ENCODE data around the gene RSPO3. TPM values are rescaled to one million over a fixed set of nuclear protein-coding genes. Genes with fewer than 3 reads are reported as not detected.

RSPO3 gene
- polyA plus RNA-seq, 1 donor = 4.8 TPM

- H3K27ac ChIP-seq (ENCODE audit: low read length) = no peak overlapping the region
- DNase-seq = no peak
- H3K36me3 ChIP-seq (ENCODE audit: control insufficient read depth, insufficient read depth, low read length) = no peaks in the 10 kb centered on the region
- no peaks in the 10 kb centered on the region for H3K27me3 ChIP-seq (ENCODE audit: control insufficient read depth, insufficient read depth, low read length)
- no peaks in the 10 kb centered on the region for H3K9me3 ChIP-seq (ENCODE audit: control insufficient read depth, low read depth, low read length)
- WGBS (ENCODE audit: insufficient coverage, low lambda C conversion rate) = no CpG with 5 or more reads among the region's 2 CpGs
- no peaks in the 10 kb centered on the region for H3K4me1 ChIP-seq (ENCODE audit: control insufficient read depth, insufficient read depth, low read length)
- no peak overlapping the region for H3K4me3 ChIP-seq (ENCODE audit: low read length)
These were observed 29.1 kb downstream of the RSPO3 start for GRCh38 chr6:127147534-127147933.

GRCh38 chr6:127148511-127148910, 30.0 kb downstream of the RSPO3 start:
- H3K4me1 ChIP-seq (ENCODE audit: control insufficient read depth, insufficient read depth, low read length) = no peaks in the 10 kb centered on the region
- DNase-seq = no peak
- 83% methylated on average over 1 of the region's 3 CpGs for WGBS (ENCODE audit: insufficient coverage, low lambda C conversion rate)
- H3K36me3 ChIP-seq (ENCODE audit: control insufficient read depth, insufficient read depth, low read length) = no peaks in the 10 kb centered on the region
- H3K9me3 ChIP-seq (ENCODE audit: control insufficient read depth, low read depth, low read length) = no peaks in the 10 kb centered on the region
- H3K4me3 ChIP-seq (ENCODE audit: low read length) = no peak overlapping the region
- H3K27ac ChIP-seq (ENCODE audit: low read length) = no peak overlapping the region
- H3K27me3 ChIP-seq (ENCODE audit: control insufficient read depth, insufficient read depth, low read length) = no peaks in the 10 kb centered on the region

- no CpG with 5 or more reads among the region's 3 CpGs for WGBS (ENCODE audit: insufficient coverage, low lambda C conversion rate)
- H3K4me3 ChIP-seq (ENCODE audit: low read length) = no peak overlapping the region
- no peak for DNase-seq
These were observed 36.0 kb downstream of the RSPO3 start for GRCh38 chr6:127154509-127154908.

GRCh38 chr6:127160484-127160883, 42.0 kb downstream of the RSPO3 start:
- no CpG with 5 or more reads among the region's 1 CpG for WGBS (ENCODE audit: insufficient coverage, low lambda C conversion rate)
- Histone ChIP-seq H3K27me3 (ENCODE audit: control insufficient read depth, insufficient read depth, low read length) (no peaks in the 10 kb centered on the region), H3K4me1 (ENCODE audit: control insufficient read depth, insufficient read depth, low read length) (no peaks in the 10 kb centered on the region), H3K4me3 (ENCODE audit: low read length) (no peak overlapping the region), H3K9me3 (ENCODE audit: control insufficient read depth, low read depth, low read length) (no peaks in the 10 kb centered on the region), H3K27ac (ENCODE audit: low read length) (no peak overlapping the region), H3K36me3 (ENCODE audit: control insufficient read depth, insufficient read depth, low read length) (no peaks in the 10 kb centered on the region)
- DNase-seq = no peak

More at GRCh38 chr6:127154509-127154908, 36.0 kb downstream of the RSPO3 start:
- no peaks in the 10 kb centered on the region for H3K36me3 ChIP-seq (ENCODE audit: control insufficient read depth, insufficient read depth, low read length)
- no peak overlapping the region for H3K27ac ChIP-seq (ENCODE audit: low read length)
- no peaks in the 10 kb centered on the region for H3K4me1 ChIP-seq (ENCODE audit: control insufficient read depth, insufficient read depth, low read length)
- no peaks in the 10 kb centered on the region for H3K9me3 ChIP-seq (ENCODE audit: control insufficient read depth, low read depth, low read length)
- H3K27me3 ChIP-seq (ENCODE audit: control insufficient read depth, insufficient read depth, low read length) = no peaks in the 10 kb centered on the region

GRCh38 chr6:127162836-127163235, 44.4 kb downstream of the RSPO3 start:
- H3K4me3 ChIP-seq (ENCODE audit: low read length) = no peak overlapping the region
- H3K36me3 ChIP-seq (ENCODE audit: control insufficient read depth, insufficient read depth, low read length) = no peaks in the 10 kb centered on the region
- WGBS (ENCODE audit: insufficient coverage, low lambda C conversion rate) = 63% methylated on average over 1 of the region's 3 CpGs
- no peaks in the 10 kb centered on the region for H3K9me3 ChIP-seq (ENCODE audit: control insufficient read depth, low read depth, low read length)
- DNase-seq = no peak
- no peak overlapping the region for H3K27ac ChIP-seq (ENCODE audit: low read length)
- no peaks in the 10 kb centered on the region for H3K27me3 ChIP-seq (ENCODE audit: control insufficient read depth, insufficient read depth, low read length)
- H3K4me1 ChIP-seq (ENCODE audit: control insufficient read depth, insufficient read depth, low read length) = no peaks in the 10 kb centered on the region

- DNase-seq = no peak
- no peaks in the 10 kb centered on the region for H3K36me3 ChIP-seq (ENCODE audit: control insufficient read depth, insufficient read depth, low read length)
- no peaks in the 10 kb centered on the region for H3K4me1 ChIP-seq (ENCODE audit: control insufficient read depth, insufficient read depth, low read length)
- WGBS (ENCODE audit: insufficient coverage, low lambda C conversion rate) = 80% methylated on average over 1 of the region's 3 CpGs
- no peaks in the 10 kb centered on the region for H3K27me3 ChIP-seq (ENCODE audit: control insufficient read depth, insufficient read depth, low read length)
- no peak overlapping the region for H3K27ac ChIP-seq (ENCODE audit: low read length)
- H3K9me3 ChIP-seq (ENCODE audit: control insufficient read depth, low read depth, low read length) = no peaks in the 10 kb centered on the region
- no peak overlapping the region for H3K4me3 ChIP-seq (ENCODE audit: low read length)
These were observed 45.6 kb downstream of the RSPO3 start for GRCh38 chr6:127164036-127164435.

GRCh38 chr6:127164565-127164964, 46.1 kb downstream of the RSPO3 start:
- no CpG with 5 or more reads among the region's 2 CpGs for WGBS (ENCODE audit: insufficient coverage, low lambda C conversion rate)
- H3K4me1 ChIP-seq (ENCODE audit: control insufficient read depth, insufficient read depth, low read length) = no peaks in the 10 kb centered on the region
- H3K27me3 ChIP-seq (ENCODE audit: control insufficient read depth, insufficient read depth, low read length) = no peaks in the 10 kb centered on the region
- no peak overlapping the region for H3K27ac ChIP-seq (ENCODE audit: low read length)
- H3K9me3 ChIP-seq (ENCODE audit: control insufficient read depth, low read depth, low read length) = no peaks in the 10 kb centered on the region
- DNase-seq = no peak
- H3K36me3 ChIP-seq (ENCODE audit: control insufficient read depth, insufficient read depth, low read length) = no peaks in the 10 kb centered on the region
- H3K4me3 ChIP-seq (ENCODE audit: low read length) = no peak overlapping the region

GRCh38 chr6:127173156-127173940, 54.9 kb downstream of the RSPO3 start:
- DNase-seq = no peak
- Histone ChIP-seq H3K4me1 (ENCODE audit: control insufficient read depth, insufficient read depth, low read length) (no peaks in the 10 kb centered on the region), H3K27me3 (ENCODE audit: control insufficient read depth, insufficient read depth, low read length) (no peaks in the 10 kb centered on the region), H3K9me3 (ENCODE audit: control insufficient read depth, low read depth, low read length) (no peaks in the 10 kb centered on the region), H3K4me3 (ENCODE audit: low read length) (no peak overlapping the region), H3K27ac (ENCODE audit: low read length) (no peak overlapping the region), H3K36me3 (ENCODE audit: control insufficient read depth, insufficient read depth, low read length) (no peaks in the 10 kb centered on the region)
- no CpG with 5 or more reads among the region's 5 CpGs for WGBS (ENCODE audit: insufficient coverage, low lambda C conversion rate)

- no peaks in the 10 kb centered on the region for H3K27me3 ChIP-seq (ENCODE audit: control insufficient read depth, insufficient read depth, low read length)
- H3K9me3 ChIP-seq (ENCODE audit: control insufficient read depth, low read depth, low read length) = no peaks in the 10 kb centered on the region
- H3K36me3 ChIP-seq (ENCODE audit: control insufficient read depth, insufficient read depth, low read length) = no peaks in the 10 kb centered on the region
- no peaks in the 10 kb centered on the region for H3K4me1 ChIP-seq (ENCODE audit: control insufficient read depth, insufficient read depth, low read length)
- 80% methylated on average over 1 of the region's 1 CpG for WGBS (ENCODE audit: insufficient coverage, low lambda C conversion rate)
- H3K27ac ChIP-seq (ENCODE audit: low read length) = no peak overlapping the region
- DNase-seq = no peak
- H3K4me3 ChIP-seq (ENCODE audit: low read length) = no peak overlapping the region
These were observed 57.7 kb downstream of the RSPO3 start for GRCh38 chr6:127176146-127176545.

- no peak for DNase-seq
- WGBS (ENCODE audit: insufficient coverage, low lambda C conversion rate) = 93% methylated on average over 2 of the region's 4 CpGs
- no peaks in the 10 kb centered on the region for H3K27me3 ChIP-seq (ENCODE audit: control insufficient read depth, insufficient read depth, low read length)
- H3K27ac ChIP-seq (ENCODE audit: low read length) = no peak overlapping the region
- no peak overlapping the region for H3K4me3 ChIP-seq (ENCODE audit: low read length)
- no peaks in the 10 kb centered on the region for H3K9me3 ChIP-seq (ENCODE audit: control insufficient read depth, low read depth, low read length)
- no peaks in the 10 kb centered on the region for H3K36me3 ChIP-seq (ENCODE audit: control insufficient read depth, insufficient read depth, low read length)
- H3K4me1 ChIP-seq (ENCODE audit: control insufficient read depth, insufficient read depth, low read length) = no peaks in the 10 kb centered on the region
These were observed 58.8 kb downstream of the RSPO3 start for GRCh38 chr6:127177030-127177922.

Measured in large intestine (tissue), 3 donors.